MCF 10A (cell line): Measurements from ENCODE around the gene ZNF761. TPM values are rescaled to one million over a fixed set of nuclear protein-coding genes. Genes with fewer than 3 reads are reported as not detected.
"Not testable (repeated sequence)": the region's sequence is repeated elsewhere in the genome, so short reads cannot be mapped to it uniquely, and the experiment has no call there.

Source experiments
- BruUV-seq: library from RNA; stranded (reverse); fragments of 400-500 nt; replicated peaks from 2 replicates; lab custom pipeline; 2021; lab: Mats Ljungman, UMichigan
- CTCF ChIA-PET: fragments of 300-600 bp; sonication (Branson Sonifier 250); formaldehyde crosslinking; extraction: SDS; loops from one replicate; lab custom pipeline; 2021; ENCODE audit warnings: antibody characterized with exemption, inconsistent platforms; lab: Yijun Ruan, JAX
- POLR2A ChIA-PET: fragments of 300-600, 350-650 bp; sonication (Branson Sonifier 250); formaldehyde crosslinking; extraction: SDS; loops from one replicate; lab custom pipeline; 2020; ENCODE audit warnings: antibody characterized with exemption, inconsistent platforms; lab: Yijun Ruan, JAX
- DNase-seq: peaks from one replicate; pipeline ENCODE4 v3.0.0-alpha.2; 2018; ENCODE audit not compliant: unreplicated experiment
- H3K27ac Mint-ChIP-seq: one replicate; pipeline ENCODE4 v1.8.0; 2022; ENCODE audit warnings: mild to moderate bottlenecking, low read depth, mixed read lengths; ENCODE audit not compliant: unreplicated experiment
- H3K27me3 Mint-ChIP-seq: one replicate; pipeline ENCODE4 v1.8.0; 2022; ENCODE audit warnings: mixed read lengths; ENCODE audit not compliant: insufficient read depth, unreplicated experiment
- H3K36me3 Mint-ChIP-seq: one replicate; pipeline ENCODE4 v1.8.0; 2022; ENCODE audit warnings: mild to moderate bottlenecking, moderate library complexity, mixed read lengths; ENCODE audit not compliant: insufficient read depth, unreplicated experiment
- H3K4me1 Mint-ChIP-seq: one replicate; pipeline ENCODE4 v1.8.0; 2022; ENCODE audit warnings: mixed read lengths; ENCODE audit not compliant: insufficient read depth, unreplicated experiment
- H3K4me3 Mint-ChIP-seq: one replicate; pipeline ENCODE4 v1.8.0; 2022; ENCODE audit warnings: mild to moderate bottlenecking, moderate library complexity, mixed read lengths; ENCODE audit not compliant: unreplicated experiment
- H3K9me3 Mint-ChIP-seq: one replicate; pipeline ENCODE4 v1.8.0; 2022; ENCODE audit warnings: mixed read lengths; ENCODE audit not compliant: unreplicated experiment
- CTCF ChIP-seq: fragments of 200-600 bp; IDR thresholded peaks from one replicate; pipeline ENCODE4 v1.8.0; 2022; ENCODE audit warnings: antibody characterized with exemption, mild to moderate bottlenecking; ENCODE audit not compliant: unreplicated experiment
- intact Hi-C: fragments of 100-400 bp; cut with micrococcal nuclease; formaldehyde crosslinking; loops from 2 replicates; pipeline ENCODE4 v1.14.1; 2022
- total RNA-seq: library from RNA; stranded (reverse); gene quantifications from 2 replicates; pipeline ENCODE4 v1.2.3, GENCODE V29; 2022

ZNF761 gene
- total RNA-seq, 1 experiment from 2014 or later, result 9.1 TPM

GRCh38 chr19:53455828-53456227 lies 24.0 kb downstream of the ZNF761 start:
- TF ChIP-seq CTCF, result no peak
- Mint-ChIP-seq H3K4me3 (no peak overlapping the region), H3K27ac (no peak overlapping the region), H3K9me3 (peaks cover 36% of the 10 kb centered on the region), H3K4me1 (no peaks in the 10 kb centered on the region), H3K27me3 (no peaks in the 10 kb centered on the region), H3K36me3 (peaks cover 52% of the 10 kb centered on the region)
- no TSS peak for BruUV-seq
- CTCF ChIA-PET, result no interaction called here
- no peak for DNase-seq
- intact Hi-C loops, result no loop called here
- POLR2A ChIA-PET, result interaction anchor here (0.5 kb wide), 1 partner anchor 650 kb away, joined by 3 read pairs; no protein-coding TSS in a partner anchor

GRCh38 chr19:53460131-53460721 lies 28.4 kb downstream of the ZNF761 start:
- DNase-seq, POLR2A ChIA-PET, H3K4me1 Mint-ChIP-seq, H3K4me3 Mint-ChIP-seq, BruUV-seq, H3K27ac Mint-ChIP-seq, H3K27me3 Mint-ChIP-seq, intact Hi-C loops, CTCF ChIA-PET, H3K36me3 Mint-ChIP-seq: not testable (repeated sequence)
- H3K9me3 Mint-ChIP-seq, result peaks cover 44% of the 10 kb centered on the region

GRCh38 chr19:53461866-53462265 lies 30.1 kb downstream of the ZNF761 start:
- Mint-ChIP-seq H3K4me1 (no peaks in the 10 kb centered on the region), H3K4me3 (no peak overlapping the region), H3K27ac (no peak overlapping the region), H3K9me3 (peaks cover 27% of the 10 kb centered on the region), H3K36me3 (no peaks in the 10 kb centered on the region), H3K27me3 (no peaks in the 10 kb centered on the region)
- CTCF ChIA-PET, result no interaction called here
- intact Hi-C loops, result no loop called here
- no peak for DNase-seq
- BruUV-seq, result no TSS peak
- POLR2A ChIA-PET, result no interaction called here
- no peak for TF ChIP-seq CTCF

- ChIA-PET POLR2A (no interaction called here), CTCF (no interaction called here)
- no TSS peak for BruUV-seq
- no peak overlapping the region for H3K27ac Mint-ChIP-seq
- intact Hi-C loops, result no loop called here
- TF ChIP-seq CTCF, result no peak
- DNase-seq, result no peak
- H3K9me3 Mint-ChIP-seq, result peaks cover 22% of the 10 kb centered on the region
- H3K4me3 Mint-ChIP-seq, result no peak overlapping the region
- no peaks in the 10 kb centered on the region for H3K4me1 Mint-ChIP-seq
- H3K27me3 Mint-ChIP-seq, result no peaks in the 10 kb centered on the region
- no peaks in the 10 kb centered on the region for H3K36me3 Mint-ChIP-seq
Observed at GRCh38 chr19:53462861-53463260, 31.1 kb downstream of the ZNF761 start.

GRCh38 chr19:53463263-53463662 lies 31.5 kb downstream of the ZNF761 start:
- ChIA-PET CTCF (no interaction called here), POLR2A (no interaction called here)
- no peaks in the 10 kb centered on the region for H3K4me1 Mint-ChIP-seq
- no peaks in the 10 kb centered on the region for H3K36me3 Mint-ChIP-seq
- no TSS peak for BruUV-seq
- intact Hi-C loops, result no loop called here
- H3K27me3 Mint-ChIP-seq, result no peaks in the 10 kb centered on the region
- TF ChIP-seq CTCF, result no peak
- H3K4me3 Mint-ChIP-seq, result no peak overlapping the region
- no peak overlapping the region for H3K27ac Mint-ChIP-seq
- H3K9me3 Mint-ChIP-seq, result peaks cover 20% of the 10 kb centered on the region
- no peak for DNase-seq
